Hippocampal formation (tissue), 2 donors: Measurements from ENCODE around the gene NECTIN1.

Source experiments
- DNase-seq, 2 donors: peaks; one replicate each; lab custom pipeline; 2025; lab: John Stamatoyannopoulos, UW

The NECTIN1 gene

GRCh38 chr11:119590651-119591351 lies 138.2 kb downstream of the NECTIN1 start:
- no peak for DNase-seq

DNA sequence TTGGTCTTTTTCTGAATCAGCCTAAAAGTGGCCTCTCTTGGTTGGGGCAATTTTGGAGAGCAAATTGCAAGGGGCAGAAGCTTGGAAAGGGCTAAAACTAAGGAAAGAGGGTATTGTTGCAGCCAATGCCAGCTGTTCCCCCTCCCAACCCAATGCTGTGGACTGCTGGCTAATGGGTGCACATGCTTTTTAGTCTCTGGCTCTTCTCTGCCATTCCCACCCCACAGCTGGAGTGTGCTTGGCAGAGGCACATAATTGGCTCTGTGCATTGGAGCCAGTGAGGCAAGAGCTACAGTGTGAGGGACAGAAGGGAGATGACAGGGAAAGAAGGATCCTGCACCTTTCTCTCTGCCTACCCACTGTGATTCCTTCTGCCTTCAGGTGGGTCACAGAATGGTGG lies 140.0 kb downstream of the NECTIN1 start:
- peak; percentile 68 to 75 for DNase-seq
